ENCODE measurements around the gene GLE1.

GRCh38 chr9:128552744-128553440 is 48.4 kb downstream of the GLE1 start:
- TF ChIP-seq POLR2AphosphoS5 (IDR thresholded peaks at IDR 0.05) (no peak), POLR2A (IDR thresholded peaks at IDR 0.05) (no peak)

Measured in sigmoid colon (tissue), 4 donors.